Measurements from ENCODE around the gene MYCL. TPM values are rescaled to one million over a fixed set of nuclear protein-coding genes. Genes with fewer than 3 reads are reported as not detected.

The MYCL gene
- total RNA-seq, 1 experiment from 2014 or later = 0.78 TPM

DNA sequence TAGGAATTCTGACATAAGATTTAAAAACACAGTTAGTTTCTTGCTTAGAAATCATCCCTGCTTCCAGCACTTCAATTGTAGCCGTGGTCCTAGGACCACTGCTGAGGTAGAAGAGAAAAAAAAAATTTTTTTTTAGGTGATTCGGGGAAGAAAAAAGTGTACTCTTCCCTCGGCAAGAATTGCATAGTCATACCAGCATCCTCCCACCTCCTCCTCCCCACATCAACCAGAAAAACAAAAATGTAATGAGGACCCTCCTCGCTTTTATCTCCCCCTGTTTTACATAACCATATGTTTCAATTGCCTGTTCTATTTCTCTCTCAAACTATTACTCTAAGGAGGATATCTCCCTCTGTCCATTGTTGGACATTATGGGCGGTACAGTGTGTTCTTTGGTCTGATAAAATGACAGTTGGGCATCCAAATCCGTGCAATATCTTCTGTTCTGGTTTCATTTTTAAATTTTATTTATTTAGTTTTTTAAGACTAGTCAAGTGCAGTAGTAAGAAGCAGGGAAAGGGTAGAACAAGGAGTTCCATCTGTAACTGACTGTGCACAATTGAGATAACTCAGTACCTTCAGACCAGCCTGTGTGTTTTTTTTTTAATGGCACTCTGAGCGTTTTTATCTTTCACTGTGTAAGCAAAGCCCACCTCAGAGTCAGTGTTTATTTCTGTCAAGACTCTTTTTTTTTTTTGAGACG lies 42.8 kb upstream of the MYCL start:
- Mint-ChIP-seq H3K4me1 (ENCODE audit: low read depth, unreplicated experiment) (no peaks in the 10 kb centered on the region), H3K9me3 (ENCODE audit: low read depth, unreplicated experiment) (no peaks in the 10 kb centered on the region)
- no TSS peak for BruUV-seq (replicated peaks)

GRCh38 chr1:39943471-39944290 lies 42.0 kb upstream of the MYCL start:
- CTCF ChIA-PET = no interaction called here
- Mint-ChIP-seq H3K4me1 (ENCODE audit: low read depth, unreplicated experiment) (no peaks in the 10 kb centered on the region), H3K36me3 (ENCODE audit: insufficient read depth, unreplicated experiment) (no peaks in the 10 kb centered on the region), H3K27ac (ENCODE audit: unreplicated experiment) (no peak overlapping the region), H3K4me3 (ENCODE audit: low read depth, unreplicated experiment) (no peak overlapping the region), H3K27me3 (ENCODE audit: unreplicated experiment) (peaks cover 44% of the 10 kb centered on the region), H3K9me3 (ENCODE audit: low read depth, unreplicated experiment) (no peaks in the 10 kb centered on the region)
- no peak for DNase-seq
- intact Hi-C loops (cut with micrococcal nuclease; ENCODE audit: unreplicated experiment) = no loop called here
- TF ChIP-seq, protein P1, sequence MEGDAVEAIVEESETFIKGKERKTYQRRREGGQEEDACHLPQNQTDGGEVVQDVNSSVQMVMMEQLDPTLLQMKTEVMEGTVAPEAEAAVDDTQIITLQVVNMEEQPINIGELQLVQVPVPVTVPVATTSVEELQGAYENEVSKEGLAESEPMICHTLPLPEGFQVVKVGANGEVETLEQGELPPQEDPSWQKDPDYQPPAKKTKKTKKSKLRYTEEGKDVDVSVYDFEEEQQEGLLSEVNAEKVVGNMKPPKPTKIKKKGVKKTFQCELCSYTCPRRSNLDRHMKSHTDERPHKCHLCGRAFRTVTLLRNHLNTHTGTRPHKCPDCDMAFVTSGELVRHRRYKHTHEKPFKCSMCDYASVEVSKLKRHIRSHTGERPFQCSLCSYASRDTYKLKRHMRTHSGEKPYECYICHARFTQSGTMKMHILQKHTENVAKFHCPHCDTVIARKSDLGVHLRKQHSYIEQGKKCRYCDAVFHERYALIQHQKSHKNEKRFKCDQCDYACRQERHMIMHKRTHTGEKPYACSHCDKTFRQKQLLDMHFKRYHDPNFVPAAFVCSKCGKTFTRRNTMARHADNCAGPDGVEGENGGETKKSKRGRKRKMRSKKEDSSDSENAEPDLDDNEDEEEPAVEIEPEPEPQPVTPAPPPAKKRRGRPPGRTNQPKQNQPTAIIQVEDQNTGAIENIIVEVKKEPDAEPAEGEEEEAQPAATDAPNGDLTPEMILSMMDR (IDR thresholded peaks at IDR 0.05; ENCODE audit: unreplicated experiment) = no peak
- no TSS peak for BruUV-seq (replicated peaks)

More for the DNA sequence above, 42.8 kb upstream of the MYCL start:
- Mint-ChIP-seq H3K36me3 (ENCODE audit: insufficient read depth, unreplicated experiment) (no peaks in the 10 kb centered on the region), H3K27ac (ENCODE audit: unreplicated experiment) (no peak overlapping the region), H3K27me3 (ENCODE audit: unreplicated experiment) (peaks cover 44% of the 10 kb centered on the region), H3K4me3 (ENCODE audit: low read depth, unreplicated experiment) (no peak overlapping the region)
- intact Hi-C loops (cut with micrococcal nuclease; ENCODE audit: unreplicated experiment) = no loop called here
- CTCF ChIA-PET = no interaction called here
- TF ChIP-seq, protein P1 (IDR thresholded peaks at IDR 0.05; ENCODE audit: unreplicated experiment) = no peak
- no peak for DNase-seq

GRCh38 chr1:39940980-39941871 lies 39.5 kb upstream of the MYCL start:
- Mint-ChIP-seq H3K4me1 (ENCODE audit: low read depth, unreplicated experiment) (no peaks in the 10 kb centered on the region), H3K9me3 (ENCODE audit: low read depth, unreplicated experiment) (no peaks in the 10 kb centered on the region), H3K27me3 (ENCODE audit: unreplicated experiment) (peaks cover 44% of the 10 kb centered on the region), H3K36me3 (ENCODE audit: insufficient read depth, unreplicated experiment) (no peaks in the 10 kb centered on the region), H3K4me3 (ENCODE audit: low read depth, unreplicated experiment) (no peak overlapping the region), H3K27ac (ENCODE audit: unreplicated experiment) (no peak overlapping the region)
- no TSS peak for BruUV-seq (replicated peaks)
- CTCF ChIA-PET = no interaction called here
- intact Hi-C loops (cut with micrococcal nuclease; ENCODE audit: unreplicated experiment) = no loop called here
- TF ChIP-seq, protein P1 (IDR thresholded peaks at IDR 0.05; ENCODE audit: unreplicated experiment) = no peak
- no peak for DNase-seq

DNA sequence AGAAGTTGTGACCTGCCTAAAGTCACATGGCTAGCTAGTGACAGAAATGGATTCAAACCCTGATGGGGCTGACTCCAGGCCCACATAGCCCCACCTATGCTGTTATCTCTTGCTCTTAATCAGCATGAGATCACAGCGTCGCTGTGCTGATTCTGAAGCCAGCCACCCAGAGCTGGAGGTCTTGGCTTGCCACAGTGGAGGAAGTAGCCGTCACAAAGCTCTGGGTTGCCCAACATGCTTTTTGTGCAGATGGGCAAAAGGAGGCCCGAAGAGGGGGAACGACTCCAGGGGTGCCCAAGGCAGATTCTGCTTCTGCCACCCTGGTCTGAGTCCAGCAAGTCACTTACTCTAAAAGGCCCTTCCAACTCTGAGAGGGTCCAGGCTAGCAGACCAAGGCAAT lies 38.5 kb upstream of the MYCL start:
- no peak overlapping the region for H3K27ac Mint-ChIP-seq (ENCODE audit: unreplicated experiment)
- H3K9me3 Mint-ChIP-seq (ENCODE audit: low read depth, unreplicated experiment) = no peaks in the 10 kb centered on the region
- no TSS peak for BruUV-seq (replicated peaks)
- peaks cover 44% of the 10 kb centered on the region for H3K27me3 Mint-ChIP-seq (ENCODE audit: unreplicated experiment)
- no peak for DNase-seq
- TF ChIP-seq, protein P1 (IDR thresholded peaks at IDR 0.05; ENCODE audit: unreplicated experiment) = no peak
- H3K4me3 Mint-ChIP-seq (ENCODE audit: low read depth, unreplicated experiment) = no peak overlapping the region
- CTCF ChIA-PET = no interaction called here
- intact Hi-C loops (cut with micrococcal nuclease; ENCODE audit: unreplicated experiment) = no loop called here
- H3K4me1 Mint-ChIP-seq (ENCODE audit: low read depth, unreplicated experiment) = no peaks in the 10 kb centered on the region
- H3K36me3 Mint-ChIP-seq (ENCODE audit: insufficient read depth, unreplicated experiment) = no peaks in the 10 kb centered on the region

Measured in Calu3 (cell line).